ENCODE results near the gene TLK1. TPM values are rescaled to one million over a fixed set of nuclear protein-coding genes. Genes with fewer than 3 reads are reported as not detected.

TLK1 gene
- polyA plus RNA-seq, 1 of the 3 experiments (the other 2 are of a cell fraction), result 4.8 TPM

GRCh38 chr2:171187819-171188218, 27.1 kb upstream of the TLK1 start:
- no peaks in the 10 kb centered on the region for H3K27me3 ChIP-seq (ENCODE audit: insufficient read depth)
- ChIA-PET CTCF (no interaction called here), POLR2A (no interaction called here)
- no peaks in the 10 kb centered on the region for H3K9me3 ChIP-seq
- no peak overlapping the region for H3K27ac ChIP-seq (ENCODE audit: low read depth in 2 of 2, low read length in 1 of 2)
- H3K9ac ChIP-seq, result no peak overlapping the region
- no peak for DNase-seq
- H3K4me3 ChIP-seq (ENCODE audit: low read depth in 2 of 2, low read length in 1 of 2), result no peak overlapping the region
- no peak overlapping the region for H3K4me2 ChIP-seq
- H3K36me3 ChIP-seq (replicated peaks in 1 of 2; ENCODE audit: control insufficient read depth in 1 of 2, insufficient read depth in 2 of 2, low read length in 1 of 2), result no peaks in the 10 kb centered on the region
- H3K4me1 ChIP-seq (ENCODE audit: control insufficient read depth in 1 of 2, insufficient read depth in 2 of 2, low read depth in 1 of 2, low read length in 1 of 2), result no peaks in the 10 kb centered on the region
- H2AFZ ChIP-seq (ENCODE audit: low read depth), result no peak overlapping the region
- H3F3A ChIP-seq (replicated peaks; ENCODE audit: insufficient read depth), result peaks cover 10% of the 10 kb centered on the region
- no peaks in the 10 kb centered on the region for H3K9me2 ChIP-seq
- H3K79me2 ChIP-seq (ENCODE audit: insufficient read depth), result no peaks in the 10 kb centered on the region
- no peaks in the 10 kb centered on the region for H4K20me1 ChIP-seq (ENCODE audit: insufficient read depth)
- TF ChIP-seq EZH2phosphoT487 (IDR thresholded peaks at IDR 0.05; ENCODE audit: borderline replicate concordance, low read depth) (no peak), GATA2 (CRISPR knock-in tag; IDR thresholded peaks at IDR 0.05) (no peak), SMC3 (IDR thresholded peaks at IDR 0.05; ENCODE audit: low read depth, low read length) (no peak), JUND (IDR thresholded peaks at IDR 0.05) (no peak), YY1 (IDR thresholded peaks at IDR 0.05; ENCODE audit: low read depth) (no peak), MEF2A (IDR thresholded peaks at IDR 0.05; ENCODE audit: borderline replicate concordance, low read depth) (no peak), IRF3 (IDR thresholded peaks at IDR 0.05; ENCODE audit: low read depth, low read length) (no peak), RXRA (IDR thresholded peaks at IDR 0.05; ENCODE audit: borderline replicate concordance, low read depth) (no peak), POLR2AphosphoS5 (IDR thresholded peaks at IDR 0.05; ENCODE audit: low read depth, low read length) (no peak), CTCF (IDR thresholded peaks at IDR 0.05) (no peak), GABPA (IDR thresholded peaks at IDR 0.05; ENCODE audit: low read depth) (no peak), CHD2 (IDR thresholded peaks at IDR 0.05; ENCODE audit: low read length, partially characterized antibody) (no peak), RAD21 (IDR thresholded peaks at IDR 0.05; ENCODE audit: low read length) (no peak), TAF1 (IDR thresholded peaks at IDR 0.05; ENCODE audit: borderline replicate concordance, low read depth, low read length) (no peak), PBX3 (IDR thresholded peaks at IDR 0.05) (no peak), USF2 (IDR thresholded peaks at IDR 0.05; ENCODE audit: borderline replicate concordance, low read depth, low read length) (no peak), RFX5 (IDR thresholded peaks at IDR 0.05; ENCODE audit: low read length) (no peak), FOSL2 (IDR thresholded peaks at IDR 0.05; ENCODE audit: borderline replicate concordance, low read depth) (no peak)
- TF ChIP-seq, protein P1, sequence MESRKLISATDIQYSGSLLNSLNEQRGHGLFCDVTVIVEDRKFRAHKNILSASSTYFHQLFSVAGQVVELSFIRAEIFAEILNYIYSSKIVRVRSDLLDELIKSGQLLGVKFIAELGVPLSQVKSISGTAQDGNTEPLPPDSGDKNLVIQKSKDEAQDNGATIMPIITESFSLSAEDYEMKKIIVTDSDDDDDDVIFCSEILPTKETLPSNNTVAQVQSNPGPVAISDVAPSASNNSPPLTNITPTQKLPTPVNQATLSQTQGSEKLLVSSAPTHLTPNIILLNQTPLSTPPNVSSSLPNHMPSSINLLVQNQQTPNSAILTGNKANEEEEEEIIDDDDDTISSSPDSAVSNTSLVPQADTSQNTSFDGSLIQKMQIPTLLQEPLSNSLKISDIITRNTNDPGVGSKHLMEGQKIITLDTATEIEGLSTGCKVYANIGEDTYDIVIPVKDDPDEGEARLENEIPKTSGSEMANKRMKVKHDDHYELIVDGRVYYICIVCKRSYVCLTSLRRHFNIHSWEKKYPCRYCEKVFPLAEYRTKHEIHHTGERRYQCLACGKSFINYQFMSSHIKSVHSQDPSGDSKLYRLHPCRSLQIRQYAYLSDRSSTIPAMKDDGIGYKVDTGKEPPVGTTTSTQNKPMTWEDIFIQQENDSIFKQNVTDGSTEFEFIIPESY (IDR thresholded peaks at IDR 0.05; ENCODE audit: borderline replicate concordance, low read depth), result no peak
- TF ChIP-seq, protein P2, sequence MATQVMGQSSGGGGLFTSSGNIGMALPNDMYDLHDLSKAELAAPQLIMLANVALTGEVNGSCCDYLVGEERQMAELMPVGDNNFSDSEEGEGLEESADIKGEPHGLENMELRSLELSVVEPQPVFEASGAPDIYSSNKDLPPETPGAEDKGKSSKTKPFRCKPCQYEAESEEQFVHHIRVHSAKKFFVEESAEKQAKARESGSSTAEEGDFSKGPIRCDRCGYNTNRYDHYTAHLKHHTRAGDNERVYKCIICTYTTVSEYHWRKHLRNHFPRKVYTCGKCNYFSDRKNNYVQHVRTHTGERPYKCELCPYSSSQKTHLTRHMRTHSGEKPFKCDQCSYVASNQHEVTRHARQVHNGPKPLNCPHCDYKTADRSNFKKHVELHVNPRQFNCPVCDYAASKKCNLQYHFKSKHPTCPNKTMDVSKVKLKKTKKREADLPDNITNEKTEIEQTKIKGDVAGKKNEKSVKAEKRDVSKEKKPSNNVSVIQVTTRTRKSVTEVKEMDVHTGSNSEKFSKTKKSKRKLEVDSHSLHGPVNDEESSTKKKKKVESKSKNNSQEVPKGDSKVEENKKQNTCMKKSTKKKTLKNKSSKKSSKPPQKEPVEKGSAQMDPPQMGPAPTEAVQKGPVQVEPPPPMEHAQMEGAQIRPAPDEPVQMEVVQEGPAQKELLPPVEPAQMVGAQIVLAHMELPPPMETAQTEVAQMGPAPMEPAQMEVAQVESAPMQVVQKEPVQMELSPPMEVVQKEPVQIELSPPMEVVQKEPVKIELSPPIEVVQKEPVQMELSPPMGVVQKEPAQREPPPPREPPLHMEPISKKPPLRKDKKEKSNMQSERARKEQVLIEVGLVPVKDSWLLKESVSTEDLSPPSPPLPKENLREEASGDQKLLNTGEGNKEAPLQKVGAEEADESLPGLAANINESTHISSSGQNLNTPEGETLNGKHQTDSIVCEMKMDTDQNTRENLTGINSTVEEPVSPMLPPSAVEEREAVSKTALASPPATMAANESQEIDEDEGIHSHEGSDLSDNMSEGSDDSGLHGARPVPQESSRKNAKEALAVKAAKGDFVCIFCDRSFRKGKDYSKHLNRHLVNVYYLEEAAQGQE (IDR thresholded peaks at IDR 0.05; ENCODE audit: low read depth, low read length), result no peak
